ENCODE measurements around the gene COMMD3.

- TF ChIP-seq CTCF (IDR thresholded peaks at IDR 0.05), result no peak
- TF ChIP-seq POLR2A (IDR thresholded peaks at IDR 0.05), result no peak
Observed at GRCh38 chr10:22293747-22294404, 22.3 kb upstream of the COMMD3 start.

All from Peyer's patch (tissue), 4 donors.